GM19324 (cell line): ENCODE measurements around the gene MYO3A.
"Not testable (repeated sequence)": the region's sequence is repeated elsewhere in the genome, so short reads cannot be mapped to it uniquely, and the experiment has no call there.

Source experiments
- ATAC-seq: cut with Tn5 transposase; IDR thresholded peaks from one replicate; pipeline ENCODE4 v1.9.1; 2021; ENCODE audit warnings: mild to moderate bottlenecking, moderate library complexity; ENCODE audit not compliant: unreplicated experiment, low FRiP score

The MYO3A gene

GRCh38 chr10:26067680-26068079 lies 133.7 kb downstream of the MYO3A start:
- no peak for ATAC-seq

GRCh38 chr10:26080971-26081370 lies 146.9 kb downstream of the MYO3A start:
- not testable (repeated sequence) for ATAC-seq

GRCh38 chr10:26081459-26081858 lies 147.4 kb downstream of the MYO3A start:
- ATAC-seq, result no peak

GRCh38 chr10:26085549-26085948 lies 151.5 kb downstream of the MYO3A start:
- ATAC-seq, result no peak

- ATAC-seq, result no peak
Measured at GRCh38 chr10:26087666-26088065, 153.6 kb downstream of the MYO3A start.

- ATAC-seq, result no peak
Measured at GRCh38 chr10:26090026-26090425, 156.0 kb downstream of the MYO3A start.

GRCh38 chr10:26090762-26091161 lies 156.7 kb downstream of the MYO3A start:
- ATAC-seq, result no peak

GRCh38 chr10:26093229-26093628 lies 159.2 kb downstream of the MYO3A start:
- no peak for ATAC-seq

- no peak for ATAC-seq
Measured at GRCh38 chr10:26095781-26096180, 161.8 kb downstream of the MYO3A start.

- not testable (repeated sequence) for ATAC-seq
Measured at GRCh38 chr10:26097549-26097948, 163.5 kb downstream of the MYO3A start.

GRCh38 chr10:26112532-26112931 lies 178.5 kb downstream of the MYO3A start:
- no peak for ATAC-seq

- no peak for ATAC-seq
Measured at GRCh38 chr10:26138613-26139012, 204.6 kb downstream of the MYO3A start.

- ATAC-seq, result no peak
Measured at GRCh38 chr10:26156019-26156418, 222.0 kb downstream of the MYO3A start.

GRCh38 chr10:26157734-26158133 lies 223.7 kb downstream of the MYO3A start:
- no peak for ATAC-seq

- no peak for ATAC-seq
Measured at GRCh38 chr10:26169466-26169865, 235.4 kb downstream of the MYO3A start.

- no peak for ATAC-seq
Measured at GRCh38 chr10:26172131-26172530, 238.1 kb downstream of the MYO3A start.

GRCh38 chr10:26173837-26174236 lies 239.8 kb downstream of the MYO3A start:
- no peak for ATAC-seq

- ATAC-seq, result no peak
Measured at GRCh38 chr10:26177341-26177740, 243.3 kb downstream of the MYO3A start.

GRCh38 chr10:26194275-26194674 lies 260.2 kb downstream of the MYO3A start:
- ATAC-seq, result no peak

GRCh38 chr10:26197248-26197647 lies 263.2 kb downstream of the MYO3A start:
- ATAC-seq, result no peak

GRCh38 chr10:26198119-26198518 lies 264.1 kb downstream of the MYO3A start:
- no peak for ATAC-seq

GRCh38 chr10:26199841-26200240 lies 265.8 kb downstream of the MYO3A start:
- ATAC-seq, result no peak

GRCh38 chr10:26205223-26205622 lies 271.2 kb downstream of the MYO3A start:
- no peak for ATAC-seq
